ENCODE data around the gene NCKAP5L. TPM values are rescaled to one million over a fixed set of nuclear protein-coding genes. Genes with fewer than 3 reads are reported as not detected.

NCKAP5L gene
- total and polyA plus RNA-seq, 2 of the 8 experiments (the other 6 are each of a cell fraction or from before 2014, with no cell fraction given), result 9.4 to 27.9 TPM

- TF ChIP-seq CREB1 (IDR thresholded peaks at IDR 0.05) (no peak), CTCF (IDR thresholded peaks at IDR 0.05; ENCODE audit: control extremely low read depth in 1 of 3, insufficient read depth in 1 of 3, low read depth in 1 of 3, low read length in 3 of 3) (no peak), NRF1 (IDR thresholded peaks at IDR 0.05; ENCODE audit: low read depth, low read length) (no peak), BCL11A (IDR thresholded peaks at IDR 0.05; ENCODE audit: low read depth in 2 of 2, low read length in 2 of 2) (no peak), SAP30 (IDR thresholded peaks at IDR 0.05; ENCODE audit: insufficient read depth, insufficient replicate concordance, low read length) (no peak)
- TF ChIP-seq, protein P1, sequence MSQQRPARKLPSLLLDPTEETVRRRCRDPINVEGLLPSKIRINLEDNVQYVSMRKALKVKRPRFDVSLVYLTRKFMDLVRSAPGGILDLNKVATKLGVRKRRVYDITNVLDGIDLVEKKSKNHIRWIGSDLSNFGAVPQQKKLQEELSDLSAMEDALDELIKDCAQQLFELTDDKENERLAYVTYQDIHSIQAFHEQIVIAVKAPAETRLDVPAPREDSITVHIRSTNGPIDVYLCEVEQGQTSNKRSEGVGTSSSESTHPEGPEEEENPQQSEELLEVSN (IDR thresholded peaks at IDR 0.05), result no peak
- Histone ChIP-seq H3K4me2 (ENCODE audit: insufficient read depth in 1 of 2, low read depth in 2 of 2, low read length in 2 of 2) (no peak overlapping the region), H3K9me3 (ENCODE audit: insufficient read depth in 2 of 2, low read depth in 1 of 2, low read length in 1 of 2) (no peaks in the 10 kb centered on the region), H4K8ac (ENCODE audit: extremely low read depth, insufficient read depth, low read length) (peak overlapping the region; percentile 23), H2BK120ac (replicated peaks; ENCODE audit: low read depth, low read length) (no peak overlapping the region), H3K27ac (ENCODE audit: low read depth, low read length) (no peak overlapping the region), H4K91ac (replicated peaks; ENCODE audit: insufficient read length, low read length) (no peak overlapping the region), H3K79me2 (ENCODE audit: control insufficient read depth in 1 of 2, insufficient read depth in 2 of 2, low read length in 2 of 2) (no peaks in the 10 kb centered on the region), H3K4me1 (replicated peaks in 1 of 4; ENCODE audit: control insufficient read depth in 3 of 4, insufficient read depth in 4 of 4, low read length in 3 of 4) (no peaks in the 10 kb centered on the region), H4K5ac (ENCODE audit: insufficient read length, low read depth, low read length) (no peak overlapping the region), H3K9ac (replicated peaks in 1 of 4; ENCODE audit: extremely low read depth in 1 of 4, low read depth in 3 of 4, low read length in 3 of 4) (no peak overlapping the region), H3K27me3 (replicated peaks in 1 of 4; ENCODE audit: control insufficient read depth in 3 of 4, extremely low read depth in 1 of 4, insufficient read depth in 3 of 4, low read length in 3 of 4) (no peaks in the 10 kb centered on the region), H3K18ac (ENCODE audit: extremely low read depth, low read length) (no peak overlapping the region), H2BK5ac (ENCODE audit: low read depth, low read length) (no peak overlapping the region), H3K4me3 (ENCODE audit: extremely low read depth in 1 of 4, insufficient read depth in 2 of 4, low read depth in 3 of 4, low read length in 4 of 4) (no peak overlapping the region), H3K79me1 (ENCODE audit: low read depth, low read length) (no peaks in the 10 kb centered on the region), H2BK15ac (ENCODE audit: low read length) (no peak overlapping the region), H3K4ac (replicated peaks; ENCODE audit: insufficient read length, low read depth, low read length) (no peak overlapping the region), H3K14ac (ENCODE audit: insufficient read length) (no peak overlapping the region), H3K56ac (replicated peaks; ENCODE audit: insufficient read length, low read depth, low read length) (no peak overlapping the region), H3K23me2 (ENCODE audit: low read depth, low read length) (no peaks in the 10 kb centered on the region), H3K23ac (ENCODE audit: insufficient read length) (no peak overlapping the region), H2AFZ (ENCODE audit: low read length) (no peak overlapping the region), H2AK5ac (ENCODE audit: low read depth, low read length) (no peak overlapping the region), H3K36me3 (ENCODE audit: control insufficient read depth in 2 of 4, insufficient read depth in 4 of 4, low read length in 3 of 4) (no peaks in the 10 kb centered on the region), H2BK12ac (ENCODE audit: low read depth, low read length) (no peak overlapping the region), H2BK20ac (ENCODE audit: low read length) (no peak overlapping the region), H4K20me1 (replicated peaks in 1 of 2; ENCODE audit: control insufficient read depth in 1 of 2, insufficient read depth in 2 of 2, low read length in 2 of 2) (peaks cover 0 to 4% of the 10 kb centered on the region in 2 experiments)
- no peak for FAIRE-seq
- 87% methylated on average over 12 of the region's 12 CpGs; no CpG with 5 or more reads in 1 of the 2 experiments for WGBS, 2 experiments (ENCODE audit: extremely low coverage in 1 of 2, insufficient coverage in 1 of 2, insufficient read length in 1 of 2, insufficient replicate concordance in 2 of 2, low coverage in 1 of 2, low lambda C conversion rate in 2 of 2, missing lambda C conversion rate in 1 of 2)
- CTCF ChIA-PET (ENCODE audit: partially characterized antibody), result interaction anchor here (0.5 to 2.0 kb wide), 6 partner anchors 7 to 217 kb away, joined by 3 to 7 read pairs (median 3); no protein-coding TSS in a partner anchor
- POLR2A ChIA-PET (ENCODE audit: partially characterized antibody), result no interaction called here
- no peak for DNase-seq (ENCODE audit: low read depth in 1 of 2, low spot score in 2 of 2)
Measured at GRCh38 chr12:49874142-49874897, 46.1 kb upstream of the NCKAP5L start.

All from H1 (cell line).